ENCODE measurements around the gene CSNK2A2. TPM values are rescaled to one million over a fixed set of nuclear protein-coding genes. Genes with fewer than 3 reads are reported as not detected.

CSNK2A2 gene
- total and polyA plus RNA-seq, 9 of the 15 experiments (the other 6 are each of a cell fraction or from before 2014, with no cell fraction given), result 20.8 to 109 (median 44.7) TPM

- Histone ChIP-seq H3K9me1 (ENCODE audit: control insufficient read depth, insufficient read depth, low read length) (no peaks in the 10 kb centered on the region), H3K4me2 (ENCODE audit: insufficient read depth, low read length) (no peak overlapping the region), H3K79me2 (ENCODE audit: control insufficient read depth, insufficient read depth, low read length) (peaks cover 53% of the 10 kb centered on the region), H3K4me3 (no peak overlapping the region), H2AFZ (ENCODE audit: low read depth, low read length) (no peak overlapping the region), H3K27ac (ENCODE audit: extremely low read depth, low read depth, low read length) (no peak overlapping the region), H3K27me3 (ENCODE audit: control insufficient read depth in 2 of 2, insufficient read depth in 2 of 2, low read length in 2 of 2) (no peaks in the 10 kb centered on the region), H3K4me1 (replicated peaks in 1 of 2; ENCODE audit: control insufficient read depth in 2 of 2, insufficient read depth in 2 of 2, low read length in 2 of 2) (peaks cover 12 to 13% of the 10 kb centered on the region in 2 experiments; a peak in 4 of 5 replicates), H3K9me3 (replicated peaks; ENCODE audit: control insufficient read depth, insufficient read depth, low read depth, low read length) (no peaks in the 10 kb centered on the region), H4K20me1 (replicated peaks; ENCODE audit: control insufficient read depth, insufficient read depth, low read length) (no peaks in the 10 kb centered on the region), H3K36me3 (ENCODE audit: control insufficient read depth, insufficient read depth, low read length) (peaks cover 68% of the 10 kb centered on the region), H3K9ac (ENCODE audit: insufficient read depth in 1 of 2, low read depth in 2 of 2, low read length in 2 of 2) (no peak overlapping the region)
- TF ChIP-seq ZNF316 (IDR thresholded peaks at IDR 0.05), result peak; percentile 29; the same call in 1 of the 2 replicates
- no peak for TF ChIP-seq CCNT2 (IDR thresholded peaks at IDR 0.05; ENCODE audit: borderline replicate concordance, extremely low read depth, insufficient read length, low read depth, low read length)
- no peak for TF ChIP-seq MBD2 (IDR thresholded peaks at IDR 0.05; ENCODE audit: borderline replicate concordance, low read depth)
- TF ChIP-seq BCLAF1 (IDR thresholded peaks at IDR 0.05; ENCODE audit: borderline replicate concordance in 1 of 2, control insufficient read depth in 1 of 2, low read depth in 2 of 2, low read length in 1 of 2), result no peak
- TF ChIP-seq POU5F1 (IDR thresholded peaks at IDR 0.05; ENCODE audit: borderline replicate concordance, low read depth, low read length, partially characterized antibody), result no peak
- ChIA-PET CTCF (ENCODE audit: low intra/inter-chr PET ratio) (interaction anchor here (0.6 kb wide), 1 partner anchor 29 kb away, joined by 3 read pairs; no protein-coding TSS in a partner anchor), POLR2A (interaction anchor here (1.3 to 2.0 kb wide), 3 partner anchors 9 to 49 kb away, joined by 3 to 11 read pairs (median 3); no protein-coding TSS in a partner anchor)
- no peak for DNase-seq (ENCODE audit: extremely low read depth in 1 of 4, low spot score in 3 of 4)
- no TSS peak for BruUV-seq (replicated peaks)
- WGBS (ENCODE audit: insufficient coverage, low coverage, missing lambda C conversion rate), result 70% methylated on average over 3 of the region's 3 CpGs
- FAIRE-seq, result no peak
- in situ Hi-C loops (cut with MboI), result no loop called here
- no peak for ATAC-seq
- intact Hi-C loops (cut with micrococcal nuclease), result loop anchor here (5.0 to 10.0 kb wide), 2 partner anchors 113 to 170 kb away; partner anchors contain the start of gene MMP15
Observed at GRCh38 chr16:58194790-58195189, 3.1 kb downstream of the CSNK2A2 start.

Measured in K562 (cell line).